LNCaP clone FGC (cell line): ENCODE measurements around the gene TSC22D1.

ENCODE experiments used
- DNase-seq: peaks from one replicate; pipeline ENCODE4 v3.0.0-alpha.2; 2011; ENCODE audit warnings: low read depth
- H3K4me3 ChIP-seq: 2 replicates; pipeline ENCODE4 v1.5.1; 2011; ENCODE audit warnings: mild to moderate bottlenecking, low read depth, low read length, control low read depth
- CTCF ChIP-seq: IDR thresholded peaks from 2 replicates; pipeline ENCODE4 v1.5.1; 2012; ENCODE audit warnings: mild to moderate bottlenecking; ENCODE audit not compliant: control insufficient read depth, insufficient read depth; ENCODE audit errors: extremely low read depth

The TSC22D1 gene

DNA sequence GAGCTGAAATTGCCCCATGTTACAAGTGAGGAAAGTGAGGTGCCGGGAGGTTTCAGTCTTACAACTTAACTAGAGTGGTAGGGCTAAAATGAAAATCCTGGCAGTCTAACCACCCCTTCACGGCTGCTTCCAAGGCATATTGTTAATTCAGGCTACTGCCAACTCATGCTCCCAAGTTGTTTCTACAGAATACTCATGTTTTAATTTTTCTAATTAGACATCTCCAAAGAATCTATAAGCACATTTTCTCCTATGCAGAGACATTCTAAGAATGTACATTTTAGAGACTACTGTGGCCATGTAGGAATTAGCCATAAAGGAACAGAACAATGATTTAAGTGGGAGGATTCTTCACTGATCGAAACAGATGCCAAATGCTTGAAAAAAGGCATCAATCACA is 7.0 kb upstream of the TSC22D1 start:
- no peak for DNase-seq
- H3K4me3 ChIP-seq = no peak overlapping the region
- TF ChIP-seq CTCF = no peak

GRCh38 chr13:44578067-44578400 is 1.9 kb upstream of the TSC22D1 start:
- TF ChIP-seq CTCF = no peak
- no peak for DNase-seq
- H3K4me3 ChIP-seq = peak overlapping the region; percentile 76

DNA sequence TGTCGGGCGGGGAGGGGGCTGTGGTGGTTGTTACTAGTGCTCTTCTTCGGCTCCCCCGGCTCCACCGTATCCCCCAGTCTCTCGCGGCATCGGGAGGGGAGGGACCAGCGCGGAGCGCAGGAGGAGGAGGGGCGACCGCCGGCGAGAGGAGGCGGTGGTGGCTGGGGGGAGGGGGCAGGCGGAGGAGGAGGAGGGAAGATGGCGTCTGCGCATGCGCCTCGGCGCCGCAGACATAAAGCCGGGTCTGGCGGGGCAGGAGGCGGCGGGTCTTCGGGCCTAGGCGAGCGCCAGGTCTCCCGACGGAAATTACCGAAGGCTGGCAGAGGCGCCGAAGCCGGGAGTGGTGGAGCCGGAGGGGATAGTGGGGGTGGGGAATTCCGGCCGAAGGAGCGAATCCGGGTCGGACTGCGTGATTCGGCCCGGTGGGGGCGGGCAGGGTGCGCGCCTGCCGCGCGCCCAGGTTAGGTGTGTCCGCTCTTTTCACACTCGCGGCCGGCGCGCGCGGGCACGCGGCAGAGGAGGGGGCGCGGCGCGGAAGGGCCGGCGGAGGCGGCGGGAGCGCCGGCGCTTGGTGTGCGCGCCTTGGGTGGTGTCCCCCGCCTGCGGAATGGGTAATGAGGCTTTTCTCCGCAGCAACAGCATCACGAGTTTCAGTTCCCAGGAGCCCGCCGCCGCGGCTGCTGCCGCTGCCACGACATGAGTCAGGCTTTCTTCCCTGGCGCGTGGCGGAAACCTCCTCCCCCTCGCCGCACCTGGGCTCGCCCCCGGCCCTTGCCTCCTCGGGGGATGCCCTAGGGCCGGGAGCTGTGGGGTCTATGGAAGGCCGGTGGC is 1.3 kb upstream of the TSC22D1 start:
- peak overlapping the region; percentile 76 for H3K4me3 ChIP-seq
- no peak for TF ChIP-seq CTCF
- DNase-seq = peak; percentile 82

DNA sequence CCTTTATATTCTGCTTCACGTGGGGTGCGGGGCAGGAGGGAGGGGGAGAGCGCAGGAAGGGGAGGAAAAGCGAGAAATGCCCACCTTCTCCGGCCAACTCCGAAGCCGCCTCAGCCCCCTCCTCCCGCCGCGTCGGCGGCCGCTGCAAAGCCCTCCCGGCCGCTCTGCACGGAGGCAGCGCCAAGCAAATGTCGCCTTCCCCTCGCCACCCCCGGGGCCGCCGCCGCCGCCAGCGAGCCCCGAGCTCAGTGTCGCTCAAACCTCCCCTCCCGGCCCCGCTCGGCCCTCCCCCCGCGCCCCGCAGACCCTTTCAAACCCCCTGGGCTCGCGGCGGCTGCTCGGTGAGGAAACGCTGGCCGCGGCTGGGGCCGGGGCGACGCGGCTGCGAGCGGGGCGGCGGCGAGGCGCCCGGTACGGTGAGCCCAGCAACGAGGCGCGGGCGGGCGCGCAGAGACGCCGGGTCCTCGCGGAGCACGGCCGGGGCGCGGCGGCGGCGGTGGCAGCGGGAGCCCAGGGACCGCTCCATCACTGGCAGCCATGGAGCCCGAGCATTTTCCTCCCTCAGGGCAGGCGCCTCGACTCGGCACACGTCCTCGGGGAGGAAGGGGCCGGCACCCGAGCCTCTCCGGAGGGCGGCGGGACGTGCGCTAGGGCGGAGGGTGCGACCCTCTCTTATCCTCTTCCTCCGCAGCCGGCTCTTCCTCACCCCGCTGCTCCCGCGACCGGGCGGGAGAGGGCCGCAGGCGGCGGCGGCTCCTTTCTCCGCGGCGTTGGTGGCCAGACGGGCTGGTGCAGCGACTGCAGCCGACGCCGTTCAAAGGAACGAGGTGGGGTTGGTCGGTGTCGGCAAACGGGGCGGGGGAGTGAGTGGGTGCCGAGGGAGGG is 463 bp upstream of the TSC22D1 start:
- H3K4me3 ChIP-seq = peak overlapping the region; percentile 76
- DNase-seq = no peak
- no peak for TF ChIP-seq CTCF

GRCh38 chr13:44575035-44575434 is 1.1 kb downstream of the TSC22D1 start:
- TF ChIP-seq CTCF = no peak
- DNase-seq = no peak
- H3K4me3 ChIP-seq = no peak overlapping the region

GRCh38 chr13:44574466-44574855 is 1.7 kb downstream of the TSC22D1 start:
- TF ChIP-seq CTCF = no peak
- no peak overlapping the region for H3K4me3 ChIP-seq
- DNase-seq = no peak
